Measurements from ENCODE around the gene ADGRE3.

Gene ADGRE3

DNA sequence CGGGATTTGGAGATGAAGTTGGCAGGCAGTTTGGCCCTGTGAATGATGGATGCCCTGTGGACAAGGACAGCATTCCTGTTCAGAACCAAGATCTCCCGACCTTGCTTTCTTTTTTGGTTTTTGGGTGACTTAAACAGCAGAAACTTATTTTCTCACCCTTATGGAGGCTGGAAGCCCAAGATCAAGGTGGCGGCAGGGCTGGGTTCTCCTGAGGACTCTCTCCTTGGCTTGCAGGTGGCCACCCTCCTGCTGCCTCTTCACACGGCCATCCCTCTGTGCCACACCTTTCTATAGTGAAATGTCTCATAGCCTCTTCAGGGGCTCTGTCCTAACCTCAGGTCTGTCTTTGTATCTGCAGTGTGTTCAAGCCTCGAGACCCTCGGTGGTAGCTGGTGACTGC lies 29.2 kb upstream of the ADGRE3 start:
- no peak for DNase-seq (ENCODE audit: extremely low read depth, low read depth)
- TF ChIP-seq, protein P1, sequence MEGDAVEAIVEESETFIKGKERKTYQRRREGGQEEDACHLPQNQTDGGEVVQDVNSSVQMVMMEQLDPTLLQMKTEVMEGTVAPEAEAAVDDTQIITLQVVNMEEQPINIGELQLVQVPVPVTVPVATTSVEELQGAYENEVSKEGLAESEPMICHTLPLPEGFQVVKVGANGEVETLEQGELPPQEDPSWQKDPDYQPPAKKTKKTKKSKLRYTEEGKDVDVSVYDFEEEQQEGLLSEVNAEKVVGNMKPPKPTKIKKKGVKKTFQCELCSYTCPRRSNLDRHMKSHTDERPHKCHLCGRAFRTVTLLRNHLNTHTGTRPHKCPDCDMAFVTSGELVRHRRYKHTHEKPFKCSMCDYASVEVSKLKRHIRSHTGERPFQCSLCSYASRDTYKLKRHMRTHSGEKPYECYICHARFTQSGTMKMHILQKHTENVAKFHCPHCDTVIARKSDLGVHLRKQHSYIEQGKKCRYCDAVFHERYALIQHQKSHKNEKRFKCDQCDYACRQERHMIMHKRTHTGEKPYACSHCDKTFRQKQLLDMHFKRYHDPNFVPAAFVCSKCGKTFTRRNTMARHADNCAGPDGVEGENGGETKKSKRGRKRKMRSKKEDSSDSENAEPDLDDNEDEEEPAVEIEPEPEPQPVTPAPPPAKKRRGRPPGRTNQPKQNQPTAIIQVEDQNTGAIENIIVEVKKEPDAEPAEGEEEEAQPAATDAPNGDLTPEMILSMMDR (IDR thresholded peaks at IDR 0.05; ENCODE audit: low read depth, low read length, missing control alignments) = no peak
- H3K4me3 ChIP-seq (replicated peaks; ENCODE audit: low read depth, low read length) = no peak overlapping the region

DNA sequence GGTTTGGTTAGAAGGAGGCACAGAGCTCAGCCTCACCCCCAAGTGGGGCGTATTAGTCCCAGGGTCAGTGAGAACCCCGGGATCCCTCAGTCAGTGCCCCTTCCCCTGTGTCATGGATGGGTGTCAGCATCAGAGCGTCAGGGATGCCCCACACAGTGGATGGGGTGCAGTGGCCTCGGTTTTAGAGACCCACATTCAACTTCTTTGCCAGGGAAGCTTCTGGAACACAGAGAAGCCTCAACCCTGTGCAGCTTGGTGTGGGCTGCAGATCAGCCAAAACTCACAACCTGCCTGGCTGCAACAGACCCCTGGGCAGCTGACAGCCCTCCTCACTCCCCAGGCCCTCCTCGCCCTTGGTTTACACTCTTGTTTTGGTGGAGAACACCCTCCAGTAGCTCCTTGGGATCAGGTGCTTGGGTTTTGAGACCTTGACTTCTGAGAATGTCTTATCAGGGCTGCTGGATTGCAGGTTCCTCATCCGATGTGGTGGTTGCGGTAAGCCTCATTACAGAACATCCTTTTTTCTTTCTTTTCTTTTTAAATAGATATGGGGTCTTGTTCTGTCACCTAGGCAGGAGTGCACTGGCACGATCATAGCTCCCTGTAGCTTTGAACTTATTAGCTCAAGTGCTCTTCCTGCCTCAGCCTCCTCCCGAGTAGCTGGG lies 26.2 kb upstream of the ADGRE3 start:
- no peak for DNase-seq (ENCODE audit: extremely low read depth, low read depth)
- TF ChIP-seq, protein P1 (IDR thresholded peaks at IDR 0.05; ENCODE audit: low read depth, low read length, missing control alignments) = no peak
- no peak overlapping the region for H3K4me3 ChIP-seq (replicated peaks; ENCODE audit: low read depth, low read length)

DNA sequence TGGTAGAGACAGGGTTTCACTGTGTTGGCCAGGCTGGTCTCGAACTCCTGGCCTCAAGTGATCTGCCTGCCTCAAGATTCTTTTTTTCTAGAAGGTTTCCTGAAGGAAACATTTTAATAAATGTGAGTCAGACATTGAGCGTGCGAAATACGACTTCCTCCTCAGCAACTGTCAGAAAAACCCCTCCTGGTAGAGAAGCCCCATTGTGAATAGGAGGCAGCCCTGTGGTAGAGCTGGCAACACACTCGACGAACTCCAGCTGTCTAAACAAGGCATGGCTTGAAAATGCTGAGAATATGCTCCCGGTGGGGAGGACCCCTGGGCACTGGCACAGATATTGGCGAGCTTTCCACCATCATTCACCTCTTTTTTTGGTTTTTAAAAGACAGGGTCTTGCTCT lies 25.0 kb upstream of the ADGRE3 start:
- TF ChIP-seq, protein P1 (IDR thresholded peaks at IDR 0.05; ENCODE audit: low read depth, low read length, missing control alignments) = no peak
- no peak for DNase-seq (ENCODE audit: extremely low read depth, low read depth)
- no peak overlapping the region for H3K4me3 ChIP-seq (replicated peaks; ENCODE audit: low read depth, low read length)

DNA sequence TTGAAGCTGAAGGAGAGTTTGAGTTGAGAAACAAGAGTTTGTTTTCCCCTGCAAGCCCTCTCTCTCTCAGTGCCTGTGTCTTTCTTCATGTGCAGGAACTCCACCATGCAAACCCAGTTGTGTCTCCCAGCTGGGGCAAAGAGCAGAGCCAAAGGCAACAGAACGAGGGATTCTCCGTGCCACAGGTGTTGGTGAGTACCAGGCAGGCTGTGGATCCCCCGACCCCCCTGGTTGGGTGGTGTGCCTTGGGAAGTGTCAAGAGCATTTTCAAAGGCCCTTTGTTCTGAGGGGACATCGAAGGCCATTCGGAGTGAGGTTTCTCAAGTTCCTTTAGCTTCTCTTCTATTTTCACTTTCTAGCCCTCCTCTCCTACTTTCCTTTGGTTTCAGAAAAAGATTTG lies 20.8 kb upstream of the ADGRE3 start:
- TF ChIP-seq, protein P1 (IDR thresholded peaks at IDR 0.05; ENCODE audit: low read depth, low read length, missing control alignments) = no peak
- DNase-seq (ENCODE audit: extremely low read depth, low read depth) = no peak
- H3K4me3 ChIP-seq (replicated peaks; ENCODE audit: low read depth, low read length) = no peak overlapping the region

DNA sequence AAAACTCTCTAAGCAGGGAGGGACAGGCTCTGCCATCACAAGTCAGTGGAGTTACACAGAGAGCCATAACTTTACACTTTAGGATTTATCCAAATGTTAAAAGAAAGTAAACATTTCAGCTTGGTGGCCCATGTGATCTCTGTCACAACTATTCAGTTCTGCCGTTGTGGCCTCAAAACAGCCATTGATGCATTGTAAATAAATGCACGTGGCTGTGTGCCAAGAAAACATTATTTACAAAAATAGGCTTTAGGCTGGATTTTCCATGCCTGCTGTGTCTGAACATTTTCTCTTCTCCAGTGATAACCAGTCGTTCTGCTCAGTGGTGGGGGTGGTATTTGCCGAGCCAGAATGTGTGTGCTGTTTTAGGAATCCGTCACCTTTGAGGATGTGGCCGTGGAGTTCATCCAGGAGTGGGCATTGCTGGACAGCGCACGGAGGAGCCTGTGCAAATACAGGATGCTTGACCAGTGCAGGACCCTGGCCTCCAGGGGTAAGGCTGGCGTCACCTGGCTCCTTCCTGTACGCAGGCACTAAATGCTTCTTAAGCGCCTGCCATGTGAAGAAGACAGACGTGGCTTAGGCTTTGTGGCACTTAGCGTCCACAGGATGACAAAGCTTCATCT lies 20.1 kb upstream of the ADGRE3 start:
- TF ChIP-seq, protein P1 (IDR thresholded peaks at IDR 0.05; ENCODE audit: low read depth, low read length, missing control alignments) = no peak
- DNase-seq (ENCODE audit: extremely low read depth, low read depth) = no peak
- H3K4me3 ChIP-seq (replicated peaks; ENCODE audit: low read depth, low read length) = no peak overlapping the region

DNA sequence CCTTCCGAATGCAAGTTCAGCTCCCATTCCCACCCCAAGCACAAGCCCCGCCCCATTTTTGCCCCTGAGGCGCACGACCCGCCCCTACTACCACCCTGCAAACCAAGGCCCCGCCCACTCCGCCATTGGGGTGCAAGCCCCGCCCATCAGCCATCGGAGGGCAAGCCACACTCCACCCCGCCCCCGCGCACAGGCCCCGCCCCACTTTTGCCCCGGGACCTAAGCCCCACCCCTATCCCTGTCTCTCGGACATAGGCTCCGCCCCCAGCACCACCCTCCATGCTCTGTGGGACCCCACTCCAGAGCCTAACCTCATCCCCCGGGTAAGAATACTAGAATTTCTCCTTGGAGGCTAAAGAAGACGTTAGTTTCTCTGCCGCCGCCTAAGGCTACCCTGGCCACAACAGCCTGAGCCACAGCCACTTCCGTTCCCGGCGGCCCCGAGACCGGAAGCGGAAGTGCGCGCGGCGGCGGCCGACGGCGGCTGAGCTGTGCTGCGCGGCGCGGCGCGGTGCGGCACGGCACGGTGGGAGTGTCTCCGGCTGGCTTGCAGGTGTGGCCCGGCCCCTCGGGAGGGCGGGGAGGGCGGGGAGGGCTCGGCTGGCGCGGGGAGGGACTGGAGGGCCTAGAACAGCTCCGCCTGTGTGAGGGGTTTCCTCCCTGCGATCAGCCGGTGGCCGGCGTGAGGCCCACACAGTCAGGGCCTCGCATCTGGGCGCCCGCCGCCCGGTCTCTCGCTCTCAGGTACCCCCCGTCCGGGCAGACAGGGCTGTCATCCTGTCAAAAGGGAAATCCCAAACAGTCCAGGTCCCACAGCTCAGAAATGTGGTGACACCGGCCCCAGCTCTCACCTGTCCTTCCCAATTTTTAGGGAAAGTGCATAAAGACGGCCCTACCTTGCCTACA lies 15.2 kb upstream of the ADGRE3 start, which contains the start of gene ZNF333:
TSS of gene ZNF333 (plus strand) at position 451 of the 906 bp plus-strand sequence. CDS start 3,444 bp downstream, outside the sequence.
- peak; percentile 49 for DNase-seq (ENCODE audit: extremely low read depth, low read depth)
- H3K4me3 ChIP-seq (replicated peaks; ENCODE audit: low read depth, low read length) = peak within 1 kb of the TSS; percentile 62
- TF ChIP-seq, protein P1 (IDR thresholded peaks at IDR 0.05; ENCODE audit: low read depth, low read length, missing control alignments) = no peak
